ENCODE results near the gene NECTIN2.
"Not testable (repeated sequence)": the region's sequence is repeated elsewhere in the genome, so short reads cannot be mapped to it uniquely, and the experiment has no call there.

Gene NECTIN2

GRCh38 chr19:44855606-44856005, 9.5 kb downstream of the NECTIN2 start:
- DNase-seq: no peak

GRCh38 chr19:44856421-44857083, 10.5 kb downstream of the NECTIN2 start:
- no peak for DNase-seq

- DNase-seq: no peak
Measured at GRCh38 chr19:44857837-44858236, 11.7 kb downstream of the NECTIN2 start.

DNA sequence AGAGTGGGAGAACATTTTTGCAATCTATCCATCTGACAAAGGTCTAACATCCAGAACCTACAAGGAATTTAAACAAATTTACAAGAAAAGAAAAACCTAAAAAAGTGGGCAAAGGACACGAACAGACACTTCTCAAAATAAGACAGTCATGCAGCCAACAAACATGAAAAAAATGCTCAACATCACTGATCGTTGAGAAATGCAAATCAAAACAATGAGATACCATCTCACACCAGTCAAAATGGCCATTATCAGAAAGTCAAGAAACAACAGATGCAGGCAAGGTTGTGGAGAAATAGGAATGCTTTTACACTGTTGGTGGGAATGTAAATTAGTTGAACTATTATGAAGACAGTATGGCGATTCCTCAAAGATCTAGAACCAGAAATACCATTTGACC, 15.5 kb downstream of the NECTIN2 start:
- DNase-seq: not testable (repeated sequence)

DNA sequence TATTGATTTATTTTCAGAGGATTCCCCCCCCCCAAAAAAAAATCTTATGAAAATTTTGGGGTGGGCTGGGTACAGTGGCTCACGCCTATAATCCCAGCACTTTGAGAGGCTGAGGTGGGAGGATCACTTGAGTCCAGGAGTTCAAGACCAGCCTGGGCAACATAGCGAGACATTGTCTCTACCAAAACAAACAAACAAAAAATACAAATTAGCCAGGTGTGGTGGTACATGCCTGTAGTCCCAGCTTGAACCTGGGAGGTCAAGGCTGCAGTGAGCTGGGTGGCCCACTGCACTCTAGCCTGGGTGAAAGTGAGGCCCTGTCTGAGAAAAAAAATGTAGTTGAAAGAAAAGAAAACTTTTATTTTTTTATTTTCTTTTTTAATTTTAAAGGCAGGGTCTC, 17.9 kb downstream of the NECTIN2 start:
- DNase-seq: no peak

GRCh38 chr19:44865196-44865767, 19.2 kb downstream of the NECTIN2 start:
- DNase-seq: no peak

DNA sequence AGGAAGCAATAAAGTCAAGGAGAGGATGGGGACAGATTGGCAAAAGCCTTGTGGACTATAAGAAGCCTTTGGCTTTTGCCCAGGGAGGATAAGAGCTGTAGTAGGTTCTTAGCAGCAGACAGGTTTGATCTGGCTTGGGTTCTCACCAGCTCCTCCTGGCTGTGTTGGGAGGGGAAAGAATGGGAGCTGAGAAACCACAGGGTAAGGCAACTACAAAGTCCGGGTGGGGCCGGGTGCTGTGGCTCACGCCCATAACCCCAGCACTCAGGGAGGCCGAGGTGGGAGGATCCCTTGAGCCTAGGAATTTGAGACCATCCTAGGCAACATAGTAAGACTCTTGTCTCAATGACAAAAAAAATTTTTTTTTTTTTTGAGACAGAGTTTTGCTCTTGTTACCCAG, 20.6 kb downstream of the NECTIN2 start:
- no peak for DNase-seq

DNA sequence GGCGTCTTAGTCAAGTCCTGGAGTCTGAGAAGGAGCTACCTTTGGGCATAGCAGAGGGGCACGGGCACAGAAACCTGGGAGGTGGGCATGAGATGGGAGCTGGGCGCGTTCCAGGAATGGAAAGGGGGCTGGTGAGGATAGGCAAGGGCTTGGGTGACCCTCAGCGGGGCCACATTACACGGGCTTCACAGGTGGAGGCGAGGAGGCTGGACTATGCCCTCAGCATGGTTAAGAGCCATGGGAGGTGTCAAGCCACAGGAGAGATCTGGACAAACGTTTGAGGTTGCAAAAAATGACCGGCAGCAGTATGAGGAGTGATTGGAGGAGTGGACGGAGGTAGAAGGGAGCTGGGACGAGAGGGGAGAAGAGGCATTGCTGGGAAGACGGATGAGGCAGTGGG, 21.5 kb downstream of the NECTIN2 start:
- DNase-seq: no peak

GRCh38 chr19:44869733-44870470, 23.8 kb downstream of the NECTIN2 start:
- no peak for DNase-seq

DNA sequence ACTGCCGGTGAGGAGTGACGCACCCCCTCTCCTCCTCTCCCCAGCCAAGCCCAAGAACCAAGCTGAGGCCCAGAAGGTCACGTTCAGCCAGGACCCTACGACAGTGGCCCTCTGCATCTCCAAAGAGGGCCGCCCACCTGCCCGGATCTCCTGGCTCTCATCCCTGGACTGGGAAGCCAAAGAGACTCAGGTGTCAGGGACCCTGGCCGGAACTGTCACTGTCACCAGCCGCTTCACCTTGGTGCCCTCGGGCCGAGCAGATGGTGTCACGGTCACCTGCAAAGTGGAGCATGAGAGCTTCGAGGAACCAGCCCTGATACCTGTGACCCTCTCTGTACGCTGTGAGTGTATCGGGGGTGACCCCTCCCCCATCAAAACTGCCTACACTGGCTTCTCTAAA, 25.7 kb downstream of the NECTIN2 start:
- no peak for DNase-seq

DNA sequence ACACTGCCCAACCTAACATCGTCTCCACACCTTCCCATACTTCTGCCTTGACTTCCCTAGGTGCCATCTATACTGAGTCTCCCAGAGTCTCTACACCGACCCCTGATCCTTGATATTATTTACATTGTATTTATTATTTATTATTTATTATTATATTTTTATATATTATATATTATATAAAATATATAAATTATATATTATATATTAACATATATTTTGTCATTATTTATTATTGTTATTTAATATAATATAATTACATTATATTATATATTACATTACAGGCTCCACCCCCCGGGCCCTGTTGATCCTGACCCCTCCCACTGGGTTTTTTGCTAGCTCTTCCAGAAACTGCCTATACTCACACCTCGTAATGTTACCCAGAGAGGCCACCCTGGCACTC, 26.6 kb downstream of the NECTIN2 start:
- no peak for DNase-seq

- DNase-seq: no peak
Measured at GRCh38 chr19:44874317-44874716, 28.2 kb downstream of the NECTIN2 start.

- no peak for DNase-seq
Measured at GRCh38 chr19:44875666-44876451, 29.8 kb downstream of the NECTIN2 start.

- no peak for DNase-seq
Measured at GRCh38 chr19:44876930-44877535, 30.9 kb downstream of the NECTIN2 start.

DNA sequence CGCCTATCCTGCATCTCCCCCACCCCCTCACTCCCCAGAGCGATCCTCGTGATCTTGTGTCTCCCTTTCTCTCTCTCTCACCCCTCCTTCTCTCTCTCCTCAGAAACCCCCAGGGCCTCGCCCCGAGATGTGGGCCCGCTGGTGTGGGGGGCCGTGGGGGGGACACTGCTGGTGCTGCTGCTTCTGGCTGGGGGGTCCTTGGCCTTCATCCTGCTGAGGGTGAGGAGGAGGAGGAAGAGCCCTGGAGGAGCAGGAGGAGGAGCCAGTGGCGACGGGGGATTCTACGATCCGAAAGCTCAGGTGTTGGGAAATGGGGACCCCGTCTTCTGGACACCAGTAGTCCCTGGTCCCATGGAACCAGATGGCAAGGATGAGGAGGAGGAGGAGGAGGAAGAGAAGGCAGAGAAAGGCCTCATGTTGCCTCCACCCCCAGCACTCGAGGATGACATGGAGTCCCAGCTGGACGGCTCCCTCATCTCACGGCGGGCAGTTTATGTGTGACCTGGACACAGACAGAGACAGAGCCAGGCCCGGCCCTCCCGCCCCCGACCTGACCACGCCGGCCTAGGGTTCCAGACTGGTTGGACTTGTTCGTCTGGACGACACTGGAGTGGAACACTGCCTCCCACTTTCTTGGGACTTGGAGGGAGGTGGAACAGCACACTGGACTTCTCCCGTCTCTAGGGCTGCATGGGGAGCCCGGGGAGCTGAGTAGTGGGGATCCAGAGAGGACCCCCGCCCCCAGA, 32.2 kb downstream of the NECTIN2 start:
- DNase-seq: no peak

GRCh38 chr19:44879309-44880065, 33.4 kb downstream of the NECTIN2 start:
- DNase-seq: no peak

GRCh38 chr19:44882063-44882462, 36.0 kb downstream of the NECTIN2 start:
- no peak for DNase-seq

- DNase-seq: not testable (repeated sequence)
Measured at GRCh38 chr19:44882619-44883397, 36.7 kb downstream of the NECTIN2 start.

- no peak for DNase-seq
Measured at GRCh38 chr19:44883922-44884321, 37.8 kb downstream of the NECTIN2 start.

GRCh38 chr19:44884566-44884965, 38.5 kb downstream of the NECTIN2 start:
- DNase-seq: no peak

- no peak for DNase-seq
Measured at GRCh38 chr19:44886141-44886540, 40.0 kb downstream of the NECTIN2 start.

All from right hindlimb (tissue), 1 donor.